Measurements from ENCODE around the gene TUBA1B. TPM values are rescaled to one million over a fixed set of nuclear protein-coding genes. Genes with fewer than 3 reads are reported as not detected.

The TUBA1B gene
- total and polyA plus RNA-seq, 2 donors from 2014 or later = 533 to 537 TPM

GRCh38 chr12:49110464-49111155 lies 20.6 kb downstream of the TUBA1B start, which contains the start of gene LMBR1L:
TSS of gene LMBR1L (minus strand) at chr12:49110847. CDS start at chr12:49110555, 292 bp downstream.
- DNase-seq (peak; percentile 97 to 99 (median 98)), FAIRE-seq (peak; percentile 97)
- no peak for TF ChIP-seq CTCF (IDR thresholded peaks at IDR 0.05; ENCODE audit: borderline replicate concordance, extremely low read depth, insufficient read depth)
- Histone ChIP-seq H3K27me3 (ENCODE audit: control insufficient read depth, insufficient read depth, low read length) (no peaks in the 10 kb centered on the region), H3K36me3 (ENCODE audit: control insufficient read depth in 2 of 3, insufficient read depth in 3 of 3, low read length in 3 of 3) (peaks cover 0 to 14% (median 7%) of the 10 kb centered on the region in 3 donors), H3K9ac (ENCODE audit: low read length in 3 of 3) (peak within 1 kb of the TSS; percentile 69 to 99 (median 98)), H3K27ac (ENCODE audit: low read depth in 2 of 2, low read length in 2 of 2) (peak within 1 kb of the TSS; percentile 98 to 99), H3K9me3 (ENCODE audit: control insufficient read depth in 2 of 3, insufficient read depth in 1 of 3, low read length in 3 of 3) (no peaks in the 10 kb centered on the region), H3K4me3 (ENCODE audit: low read length in 3 of 3) (peak within 1 kb of the TSS; percentile 78 to 95 (median 79)), H3K4me1 (ENCODE audit: control insufficient read depth in 2 of 3, insufficient read depth in 2 of 3, low read depth in 1 of 3, low read length in 3 of 3) (peaks cover 3 to 11% (median 10%) of the 10 kb centered on the region in 3 donors)
- intact Hi-C loops (cut with DNase I) = no loop called here

GRCh38 chr12:49109641-49110463 lies 21.3 kb downstream of the TUBA1B start:
- intact Hi-C loops (cut with DNase I) = no loop called here
- Histone ChIP-seq H3K9ac (ENCODE audit: low read length in 3 of 3) (peak overlapping the region; percentile 69 to 99 (median 98)), H3K4me3 (ENCODE audit: low read length in 3 of 3) (peak overlapping the region; percentile 78 to 95 (median 79)), H3K27ac (ENCODE audit: low read depth in 2 of 2, low read length in 2 of 2) (peak overlapping the region; percentile 98 to 99), H3K4me1 (ENCODE audit: control insufficient read depth in 2 of 3, insufficient read depth in 2 of 3, low read depth in 1 of 3, low read length in 3 of 3) (peaks cover 3 to 14% (median 10%) of the 10 kb centered on the region in 3 donors), H3K36me3 (ENCODE audit: control insufficient read depth in 2 of 3, insufficient read depth in 3 of 3, low read length in 3 of 3) (peaks cover 0 to 20% (median 7%) of the 10 kb centered on the region in 3 donors), H3K9me3 (ENCODE audit: control insufficient read depth in 2 of 3, insufficient read depth in 1 of 3, low read length in 3 of 3) (no peaks in the 10 kb centered on the region), H3K27me3 (ENCODE audit: control insufficient read depth, insufficient read depth, low read length) (no peaks in the 10 kb centered on the region)
- DNase-seq (peak in 4 of 5 donors; percentile 55 to 77 (median 72)), FAIRE-seq (no peak)
- TF ChIP-seq CTCF (IDR thresholded peaks at IDR 0.05; ENCODE audit: borderline replicate concordance, extremely low read depth, insufficient read depth) = no peak

- peaks cover 3 to 19% (median 10%) of the 10 kb centered on the region in 3 donors for H3K4me1 ChIP-seq (ENCODE audit: control insufficient read depth in 2 of 3, insufficient read depth in 2 of 3, low read depth in 1 of 3, low read length in 3 of 3)
Measured at GRCh38 chr12:49108958-49109404, 22.2 kb downstream of the TUBA1B start.

More at GRCh38 chr12:49108958-49109404, 22.2 kb downstream of the TUBA1B start:
- Histone ChIP-seq H3K27ac (ENCODE audit: low read depth in 2 of 2, low read length in 2 of 2) (peak overlapping the region; percentile 98 to 99), H3K9ac (ENCODE audit: low read length in 3 of 3) (peak overlapping the region in 2 of 3 donors; percentile 4 to 99), H3K36me3 (ENCODE audit: control insufficient read depth in 2 of 3, insufficient read depth in 3 of 3, low read length in 3 of 3) (peaks cover 0 to 26% (median 9%) of the 10 kb centered on the region in 3 donors), H3K9me3 (ENCODE audit: control insufficient read depth in 2 of 3, insufficient read depth in 1 of 3, low read length in 3 of 3) (no peaks in the 10 kb centered on the region), H3K4me3 (ENCODE audit: low read length in 3 of 3) (peak overlapping the region; percentile 5 to 95 (median 78)), H3K27me3 (ENCODE audit: control insufficient read depth, insufficient read depth, low read length) (no peaks in the 10 kb centered on the region)
- TF ChIP-seq CTCF (IDR thresholded peaks at IDR 0.05; ENCODE audit: borderline replicate concordance, extremely low read depth, insufficient read depth) = no peak
- intact Hi-C loops (cut with DNase I) = no loop called here
- peak in 3 of 5 donors; percentile 50 to 68 (median 52) for DNase-seq
- FAIRE-seq = no peak
